Smooth muscle cell of trachea (primary cell): ENCODE results near the gene ZBTB44. TPM values are rescaled to one million over a fixed set of nuclear protein-coding genes. Genes with fewer than 3 reads are reported as not detected.

Experiments used
- total RNA-seq: library from RNA; depleted of rRNA; stranded (reverse); fragments of >200 nt; gene quantifications from 2 replicates; pipeline ENCODE4 v1.2.1, GENCODE V29; 2014

ZBTB44 gene
- 30.7 and 40.2 TPM in 2 replicates for total RNA-seq

GRCh38 chr11:130314750-130315285 is at the start of gene ZBTB44:
TSS of gene ZBTB44 (minus strand) at chr11:130314917. CDS start at chr11:130261873, 53,044 bp downstream.

Other genes starting within 250 kb of the ZBTB44 start
- gene APLP2, start 245.0 kb downstream of the ZBTB44 start, total RNA-seq: 719 and 768 TPM in 2 replicates
- 0.17 TPM in 1 of 2 replicates, not detected in the other for gene ST14, start 155.1 kb downstream of the ZBTB44 start, total RNA-seq
- 0.87 and 8.9 TPM in 2 replicates for gene ADAMTS8, start 113.7 kb upstream of the ZBTB44 start, total RNA-seq
- 35.8 and 46.6 TPM in 2 replicates for gene ADAMTS15, start 133.7 kb upstream of the ZBTB44 start, total RNA-seq